ENCODE measurements around the gene DAGLB.
"Not testable (repeated sequence)": the region's sequence is repeated elsewhere in the genome, so short reads cannot be mapped to it uniquely, and the experiment has no call there.

DAGLB gene

DNA sequence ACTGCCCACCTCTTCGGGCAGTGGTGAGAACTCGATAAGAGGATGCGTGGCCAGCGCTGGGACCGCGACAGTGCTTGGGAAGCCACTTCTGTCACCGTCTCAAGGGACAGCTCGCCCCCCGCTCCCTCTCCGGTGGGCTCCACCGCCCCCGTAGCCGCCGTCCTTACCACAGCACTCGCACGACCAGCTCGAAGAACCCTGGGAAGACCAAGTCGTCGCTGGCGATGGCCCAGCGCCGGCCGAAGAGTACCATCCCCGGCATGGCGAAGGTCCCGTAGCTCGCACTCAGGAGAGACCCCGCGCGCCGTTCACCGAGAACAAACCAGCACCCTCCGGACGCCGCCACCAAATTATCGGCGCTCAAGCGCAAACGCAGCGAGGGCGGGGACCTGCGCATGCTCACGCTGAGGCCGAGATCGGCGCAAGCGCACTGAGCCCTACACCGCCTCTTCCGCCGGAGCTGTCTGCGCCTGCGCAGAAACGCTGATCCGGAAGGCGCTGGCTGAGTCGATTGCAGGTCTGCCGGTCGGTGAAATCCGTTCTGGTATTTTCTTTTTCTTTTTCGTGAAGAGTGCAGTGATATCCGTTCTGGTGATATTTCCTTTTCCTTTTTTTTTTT is at the start of gene DAGLB:
DAGLB (minus strand) TSS at position 374 of the 619 bp plus-strand sequence; CDS start at position 262, 112 bp downstream.
- DNase-seq (ENCODE audit: low spot score) = peak; percentile 94

GRCh38 chr7:6497637-6497905 is 49.8 kb upstream of the DAGLB start:
- no peak for DNase-seq (ENCODE audit: low spot score)

DNA sequence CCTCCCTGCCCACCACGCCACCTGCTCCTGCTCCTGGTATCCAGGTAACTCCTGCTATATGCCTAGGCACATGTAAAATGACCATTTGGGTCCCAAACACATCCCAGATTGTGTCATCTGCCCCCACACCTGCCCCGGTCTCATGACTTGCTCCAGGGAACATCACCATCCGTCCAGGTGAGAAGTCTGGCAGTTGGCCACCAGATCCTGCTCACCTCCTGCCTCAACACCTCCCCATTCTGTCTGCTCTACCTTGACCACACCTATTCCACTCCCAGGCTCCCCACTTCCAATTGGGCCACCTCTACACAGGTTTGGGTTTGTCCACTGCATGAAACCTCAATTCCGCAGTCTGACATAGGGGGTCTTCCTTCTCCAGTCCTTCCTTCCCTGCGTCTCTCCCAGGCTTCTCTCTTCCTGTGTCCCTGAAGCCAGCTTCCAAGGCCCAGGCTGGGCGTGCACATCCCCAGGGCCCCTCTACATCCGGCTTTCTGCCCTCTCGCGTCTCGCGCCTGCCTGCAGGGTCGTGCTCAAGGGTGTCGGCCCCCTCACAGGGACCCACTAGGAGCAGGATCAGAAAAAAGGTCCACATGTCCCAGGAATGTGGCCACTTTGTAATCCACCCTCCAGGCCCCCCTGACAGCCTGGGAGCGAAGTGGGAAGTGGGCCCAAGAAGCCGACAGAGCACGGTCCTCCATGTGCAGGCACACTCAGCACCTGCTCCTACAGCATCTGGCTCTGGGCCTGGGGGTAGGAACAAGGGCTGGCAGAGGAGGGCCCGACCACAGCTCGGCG is 49.3 kb upstream of the DAGLB start:
- no peak for DNase-seq (ENCODE audit: low spot score)

- DNase-seq (ENCODE audit: low spot score) = no peak
Observed at GRCh38 chr7:6495597-6496262, 48.0 kb upstream of the DAGLB start.

DNA sequence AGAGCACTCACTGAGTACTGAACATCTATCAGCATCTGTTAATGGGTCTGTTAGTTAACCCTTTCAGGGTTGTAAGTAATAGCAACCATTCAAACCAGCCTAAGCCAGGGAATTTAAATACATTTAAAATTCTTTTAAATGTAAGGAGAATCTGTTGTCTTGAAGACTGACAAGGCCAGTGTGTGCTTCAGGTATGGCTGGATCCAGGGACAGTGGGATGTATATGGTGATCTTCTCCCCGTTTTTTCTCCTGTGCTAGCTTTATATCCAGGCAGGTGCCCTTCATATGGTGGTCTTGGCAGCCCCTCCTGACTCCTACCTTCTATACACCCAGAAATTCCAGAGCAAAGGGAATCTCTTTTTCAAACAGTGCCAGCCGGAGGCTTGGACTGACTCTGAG is 46.6 kb upstream of the DAGLB start:
- no peak for DNase-seq (ENCODE audit: low spot score)

GRCh38 chr7:6491194-6491593 is 43.4 kb upstream of the DAGLB start:
- no peak for DNase-seq (ENCODE audit: low spot score)

- no peak for DNase-seq (ENCODE audit: low spot score)
Observed at GRCh38 chr7:6489612-6490011, 41.9 kb upstream of the DAGLB start.

DNA sequence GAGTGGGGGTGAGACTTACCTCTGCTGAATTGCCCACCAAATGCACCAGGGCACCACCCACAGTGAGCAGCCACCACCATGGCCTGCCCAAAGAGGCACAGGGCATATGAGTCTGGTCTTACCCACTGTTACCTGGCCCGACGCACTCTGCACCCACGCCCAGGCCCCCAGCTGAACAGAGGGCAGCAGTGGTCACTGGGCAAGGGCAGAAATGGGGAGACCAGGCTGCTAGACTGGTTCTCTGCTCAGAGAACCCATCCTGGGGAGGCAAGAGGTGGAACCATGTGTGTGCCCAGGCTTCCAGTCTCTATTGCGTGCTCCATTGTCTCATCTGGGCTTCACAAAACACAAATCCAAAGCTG is 39.4 kb upstream of the DAGLB start:
- DNase-seq (ENCODE audit: low spot score) = no peak

GRCh38 chr7:6486438-6487183 is 38.9 kb upstream of the DAGLB start:
- no peak for DNase-seq (ENCODE audit: low spot score)

- no peak for DNase-seq (ENCODE audit: low spot score)
Observed at GRCh38 chr7:6482743-6483119, 35.0 kb upstream of the DAGLB start.

DNA sequence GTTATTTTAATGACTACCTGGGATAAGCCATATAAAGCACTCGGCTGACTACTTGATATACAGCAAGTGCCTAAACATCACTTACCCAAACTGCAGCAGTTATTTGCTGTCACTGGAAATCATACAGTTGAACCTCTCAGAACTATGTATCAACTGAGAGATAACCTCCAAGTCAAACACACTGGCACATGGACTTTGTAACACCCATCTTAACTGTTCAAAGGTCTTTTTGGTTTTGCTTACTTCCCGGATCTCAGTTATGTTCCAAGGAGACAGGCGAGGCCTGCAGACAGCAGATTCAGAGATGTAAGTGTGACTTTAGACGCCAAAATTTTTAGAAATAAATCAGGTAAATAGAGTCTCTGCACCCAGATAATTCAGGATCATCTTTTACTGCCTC is 34.6 kb upstream of the DAGLB start:
- no peak for DNase-seq (ENCODE audit: low spot score)

DNA sequence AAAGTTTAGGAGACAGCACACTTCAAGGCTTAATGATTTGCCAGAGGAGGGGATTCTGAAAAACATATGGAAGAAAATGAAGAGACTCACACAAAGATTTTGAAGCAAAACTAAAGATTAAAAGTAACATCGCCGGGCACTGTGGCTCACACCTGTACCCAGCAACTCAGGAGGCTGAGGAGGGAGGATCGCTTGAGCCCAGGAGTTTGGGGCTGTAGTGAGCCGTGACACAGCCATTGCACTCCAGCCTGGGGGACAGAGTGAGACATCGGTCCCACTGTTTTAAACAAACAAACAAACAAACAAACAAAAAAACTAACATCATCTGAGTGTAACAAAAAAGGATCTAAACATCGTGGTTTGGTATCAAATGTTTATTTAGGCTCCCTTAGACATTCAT is 33.7 kb upstream of the DAGLB start:
- no peak for DNase-seq (ENCODE audit: low spot score)

- no peak for DNase-seq (ENCODE audit: low spot score)
Observed at GRCh38 chr7:6480323-6480660, 32.5 kb upstream of the DAGLB start.

DNA sequence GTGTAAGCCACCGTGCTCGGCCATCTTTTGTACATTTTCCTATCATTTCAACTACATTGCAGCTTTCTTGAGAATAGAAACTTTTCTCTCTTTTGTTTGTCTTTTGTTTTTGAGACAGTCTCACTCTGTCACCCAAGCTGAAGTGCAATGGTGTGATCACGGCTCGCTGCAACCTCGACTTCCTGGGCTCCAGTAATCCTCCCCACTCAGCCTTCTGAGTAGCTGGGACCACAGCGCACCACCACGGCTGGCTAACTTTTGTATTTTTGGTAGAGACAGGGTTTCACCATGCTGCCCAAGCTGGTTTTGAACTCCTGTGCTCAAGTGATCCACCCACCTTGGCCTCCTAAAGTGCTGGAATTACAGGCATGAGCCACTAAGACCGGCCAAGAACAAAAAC is 31.3 kb upstream of the DAGLB start:
- peak; percentile 25 for DNase-seq (ENCODE audit: low spot score)

DNA sequence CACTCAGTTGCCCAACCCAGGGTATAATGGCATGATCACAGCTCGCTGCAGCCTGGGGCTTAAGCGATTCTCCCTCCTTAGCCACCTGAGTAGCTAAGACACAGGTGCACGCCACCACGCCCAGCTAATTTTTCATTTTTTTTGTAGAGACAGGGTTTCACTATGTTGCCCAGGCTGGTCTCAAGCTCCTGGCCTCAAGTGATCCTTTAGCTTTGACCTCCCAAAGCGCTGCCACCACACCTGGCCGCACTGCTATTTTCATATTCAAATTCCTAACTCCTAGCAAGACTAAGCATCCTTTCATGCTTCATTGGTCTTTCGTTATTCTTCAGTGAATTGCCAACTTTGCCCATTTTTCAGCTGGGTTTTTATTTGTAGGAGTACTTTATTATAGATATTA is 30.4 kb upstream of the DAGLB start:
- no peak for DNase-seq (ENCODE audit: low spot score)

- DNase-seq (ENCODE audit: low spot score) = no peak
Observed at GRCh38 chr7:6477318-6477660, 29.5 kb upstream of the DAGLB start.

GRCh38 chr7:6476596-6477317 is 29.0 kb upstream of the DAGLB start:
- DNase-seq (ENCODE audit: low spot score) = no peak

- no peak for DNase-seq (ENCODE audit: low spot score)
Observed at GRCh38 chr7:6475433-6476186, 27.9 kb upstream of the DAGLB start.

DNA sequence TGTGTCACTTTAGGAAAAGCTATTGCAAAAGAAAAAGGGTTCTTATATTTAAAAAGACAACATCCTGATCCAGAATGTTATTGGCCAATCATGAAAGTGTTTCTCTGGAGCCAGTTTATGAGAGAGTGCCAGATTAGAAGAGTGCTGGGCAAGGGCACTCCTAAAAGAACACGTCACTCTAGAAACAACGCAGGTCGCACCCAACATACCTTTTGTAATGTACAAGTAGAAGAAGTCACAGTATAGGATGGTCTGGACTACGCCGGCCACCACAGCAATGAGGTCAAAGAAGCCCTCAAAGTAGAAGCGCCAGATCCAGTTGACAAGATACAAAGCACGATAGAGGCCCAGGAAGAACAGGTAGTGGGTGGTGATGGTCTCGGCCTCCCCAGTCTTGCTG is 18.1 kb upstream of the DAGLB start:
- DNase-seq (ENCODE audit: low spot score) = no peak

GRCh38 chr7:6463609-6464008 is 15.9 kb upstream of the DAGLB start:
- DNase-seq (ENCODE audit: low spot score) = not testable (repeated sequence)

DNA sequence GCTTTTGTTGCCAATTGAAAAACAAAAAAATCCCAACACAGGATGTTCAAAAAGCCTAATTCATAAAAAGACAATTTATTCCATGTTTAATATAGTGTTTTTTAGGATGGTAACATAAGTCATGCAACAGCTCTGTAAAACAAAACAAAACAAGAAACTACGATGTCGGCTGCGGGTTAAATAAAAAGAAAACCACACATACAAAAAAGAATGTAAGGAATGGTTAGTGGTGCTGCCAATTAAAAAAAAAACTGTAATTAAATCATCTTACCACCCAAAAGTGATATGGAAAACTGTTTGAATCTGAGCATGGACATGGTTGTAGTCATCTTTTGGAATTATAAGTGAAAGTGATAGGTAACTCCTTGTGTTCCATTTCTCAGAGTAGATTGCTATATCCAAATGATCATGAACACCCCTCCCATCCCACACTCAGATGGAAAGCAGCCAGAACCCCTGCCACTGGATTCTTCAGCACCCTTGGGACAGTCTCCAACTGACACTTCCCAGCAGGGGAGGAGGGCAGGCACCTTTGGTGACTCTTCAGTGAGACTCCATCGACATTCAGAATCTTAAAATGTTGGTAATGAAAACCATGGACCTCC is 14.3 kb upstream of the DAGLB start:
- no peak for DNase-seq (ENCODE audit: low spot score)

Data from CD4-positive, alpha-beta T cell treated with Interleukin-15 for 4 hours (primary cell).